Naive thymus-derived CD4-positive, alpha-beta T cell (primary cell): ENCODE results near the gene SLC36A1. TPM values are rescaled to one million over a fixed set of nuclear protein-coding genes. Genes with fewer than 3 reads are reported as not detected.

Experiments used
- ATAC-seq: fragments of 150-1000 bp; cut with Tn5 transposase; 2 replicates; pipeline ENCODE4 v1.10.0; 2021; ENCODE audit warnings: mild to moderate bottlenecking, moderate library complexity
- CTCF ChIA-PET: fragments of 350-600 bp; sonication (Branson Sonifier 250); formaldehyde crosslinking; loops from one replicate; lab custom pipeline; 2021; ENCODE audit warnings: antibody characterized with exemption; lab: Charles Lee
- POLR2A ChIA-PET: fragments of 350-600 bp; sonication (Branson Sonifier 250); formaldehyde crosslinking; loops from one replicate; lab custom pipeline; 2021; ENCODE audit warnings: antibody characterized with exemption, inconsistent platforms; lab: Charles Lee
- DNase-seq, 9 donors: peaks; one replicate each; pipeline versions ENCODE4 v3.0.0 to v3.0.0-alpha.2; 2020 to 2022; ENCODE audit warnings: mixed read lengths in 1 of 9
- H3K27ac ChIP-seq: one replicate; pipeline ENCODE4 v1.7.0; 2013; ENCODE audit warnings: mild to moderate bottlenecking, low read depth, low read length, moderate library complexity
- H3K27me3 ChIP-seq, 2 donors: one replicate each; pipeline ENCODE4 v1.7.0; 2013; ENCODE audit warnings: low read length in 2 of 2, mild to moderate bottlenecking in 2 of 2, moderate library complexity in 2 of 2; ENCODE audit not compliant: control insufficient read depth in 2 of 2, insufficient read depth in 2 of 2
- H3K36me3 ChIP-seq, 3 experiments: 1 replicate in 2 of 3; 2 replicates in 1 of 3; pipeline ENCODE4 v1.7.0; 2013; ENCODE audit warnings: low read length in 3 of 3, mild to moderate bottlenecking in 3 of 3, moderate library complexity in 1 of 3; ENCODE audit not compliant: insufficient read depth in 3 of 3, control insufficient read depth in 2 of 3
- H3K4me1 ChIP-seq, 2 donors: one replicate each; pipeline ENCODE4 v1.7.0; 2013; ENCODE audit warnings: low read length in 2 of 2, mild to moderate bottlenecking in 2 of 2, moderate library complexity in 1 of 2; ENCODE audit not compliant: control insufficient read depth in 2 of 2, insufficient read depth in 2 of 2
- H3K4me3 ChIP-seq: 2 replicates; pipeline ENCODE4 v1.7.0; 2013; ENCODE audit warnings: mild to moderate bottlenecking, low read length
- H3K9me3 ChIP-seq, 3 experiments: 1 replicate in 2 of 3; 2 replicates in 1 of 3; pipeline ENCODE4 v1.7.0; 2013; ENCODE audit warnings: low read length in 3 of 3; ENCODE audit not compliant: control insufficient read depth in 2 of 3
- H3K27ac Mint-ChIP-seq, 9 donors: one replicate each; pipeline ENCODE4 v1.8.0; 2020 to 2022; ENCODE audit warnings: mixed read lengths in 9 of 9, mild to moderate bottlenecking in 8 of 9, moderate library complexity in 5 of 9, inconsistent platforms in 2 of 9
- H3K27me3 Mint-ChIP-seq, 5 donors: one replicate each; pipeline ENCODE4 v1.8.0; 2021 to 2022; ENCODE audit warnings: mixed read lengths in 5 of 5, mild to moderate bottlenecking in 1 of 5
- H3K36me3 Mint-ChIP-seq, 5 donors: one replicate each; pipeline ENCODE4 v1.8.0; 2020 to 2022; ENCODE audit warnings: mixed read lengths in 5 of 5, mild to moderate bottlenecking in 3 of 5, inconsistent platforms in 1 of 5
- H3K4me1 Mint-ChIP-seq, 7 donors: one replicate each; pipeline ENCODE4 v1.8.0; 2020 to 2022; ENCODE audit warnings: mixed read lengths in 7 of 7, mild to moderate bottlenecking in 3 of 7, inconsistent platforms in 1 of 7
- H3K4me3 Mint-ChIP-seq, 10 donors: one replicate each; pipeline ENCODE4 v1.8.0; 2020 to 2022; ENCODE audit warnings: mild to moderate bottlenecking in 10 of 10, mixed read lengths in 10 of 10, moderate library complexity in 6 of 10, inconsistent platforms in 2 of 10
- H3K9me3 Mint-ChIP-seq, 11 donors: one replicate each; pipeline ENCODE4 v1.8.0; 2020 to 2022; ENCODE audit warnings: mixed read lengths in 11 of 11, mild to moderate bottlenecking in 4 of 11, inconsistent platforms in 1 of 11, moderate library complexity in 1 of 11
- intact Hi-C, 2 donors: fragments of 100-400 bp; cut with micrococcal nuclease; formaldehyde crosslinking; loops; one replicate each; pipeline ENCODE4 v1.15.1; 2023
- polyA plus RNA-seq, 2 donors: library from polyadenylated mRNA; unstranded; fragments of 300-500 nt; fragmentation: Illumina TruSeq; gene quantifications; one replicate each; pipeline ENCODE4 v1.2.3, GENCODE V29; 2021
- total RNA-seq, 6 experiments: library from RNA in 5 of 6; stranded (reverse) in 5 of 6; gene quantifications; 1 replicate in 5 of 6; 2 replicates in 1 of 6; pipeline ENCODE4 v1.2.3 and lab custom pipeline; 2021 to 2026

The SLC36A1 gene
- total and polyA plus RNA-seq, 7 experiments from 2014 or later = 0.45 to 16.6 (median 5.1) TPM

DNA sequence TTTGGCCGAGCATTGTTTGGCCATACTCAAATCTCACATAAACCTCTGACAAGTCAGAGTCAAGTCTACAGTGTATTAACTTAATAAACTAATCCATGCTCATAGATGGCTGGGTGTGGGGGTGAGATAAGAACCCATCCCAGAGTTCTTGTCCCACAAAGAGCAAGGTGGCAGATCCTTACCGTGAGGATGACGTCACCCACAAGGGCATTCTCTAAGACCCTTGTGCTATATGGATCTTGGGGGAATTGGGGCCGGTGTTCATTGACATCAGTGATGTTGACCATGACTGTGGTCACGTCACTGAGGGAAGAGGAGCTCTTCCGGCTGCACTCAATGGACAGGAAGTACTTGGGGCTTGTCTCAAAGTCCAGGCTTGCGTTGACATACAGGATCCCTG, 81.6 kb downstream of the SLC36A1 start:
- ChIA-PET POLR2A (no interaction called here), CTCF (no interaction called here)
- intact Hi-C loops = no loop called here

GRCh38 chr5:151531581-151531980, 84.2 kb downstream of the SLC36A1 start:
- ATAC-seq = no peak
- H3K27me3 ChIP-seq = no peaks in the 10 kb centered on the region
- POLR2A ChIA-PET = no interaction called here
- Mint-ChIP-seq H3K4me1 (no peaks in the 10 kb centered on the region), H3K27me3 (peaks cover 0 to 6% (median 0%) of the 10 kb centered on the region in 5 donors), H3K27ac (no peak overlapping the region), H3K9me3 (no peaks in the 10 kb centered on the region), H3K4me3 (no peak overlapping the region), H3K36me3 (no peaks in the 10 kb centered on the region)
- H3K4me1 ChIP-seq = no peaks in the 10 kb centered on the region
- CTCF ChIA-PET = no interaction called here
- H3K9me3 ChIP-seq = no peaks in the 10 kb centered on the region
- no peak overlapping the region for H3K27ac ChIP-seq
- DNase-seq = no peak
- intact Hi-C loops = no loop called here
- H3K4me3 ChIP-seq = no peak overlapping the region
- H3K36me3 ChIP-seq = no peaks in the 10 kb centered on the region

More for the DNA sequence above, 81.6 kb downstream of the SLC36A1 start:
- H3K4me3 ChIP-seq = no peak overlapping the region
- Mint-ChIP-seq H3K36me3 (no peaks in the 10 kb centered on the region), H3K27me3 (peaks cover 0 to 6% (median 0%) of the 10 kb centered on the region in 5 donors), H3K27ac (no peak overlapping the region), H3K4me1 (no peaks in the 10 kb centered on the region), H3K4me3 (no peak overlapping the region), H3K9me3 (no peaks in the 10 kb centered on the region)
- no peaks in the 10 kb centered on the region for H3K9me3 ChIP-seq
- no peak for ATAC-seq
- H3K36me3 ChIP-seq = no peaks in the 10 kb centered on the region
- no peaks in the 10 kb centered on the region for H3K4me1 ChIP-seq
- H3K27ac ChIP-seq = no peak overlapping the region
- H3K27me3 ChIP-seq = no peaks in the 10 kb centered on the region
- DNase-seq = no peak

DNA sequence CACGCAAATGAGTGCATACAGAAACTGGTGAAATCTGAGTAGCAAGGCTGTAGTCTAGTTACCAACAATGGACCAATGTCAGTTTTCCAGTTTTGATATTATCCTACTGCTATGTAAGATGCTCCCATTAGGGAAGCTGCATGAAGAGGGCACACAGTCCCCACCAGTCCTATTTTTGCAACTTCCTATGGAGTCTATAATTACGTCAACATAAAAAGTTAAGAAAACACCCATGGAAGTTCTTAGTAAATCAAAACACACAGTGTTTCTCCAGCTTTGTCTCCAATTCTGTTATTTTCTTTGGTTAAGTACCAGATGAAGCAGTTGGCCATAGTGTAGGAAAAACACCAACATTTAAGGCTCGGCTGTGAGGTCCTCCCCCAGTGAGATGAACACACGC, 85.0 kb downstream of the SLC36A1 start:
- ChIA-PET POLR2A (no interaction called here), CTCF (interaction anchor here (0.6 kb wide), 1 partner anchor 119 kb away, joined by 3 read pairs; no protein-coding TSS in a partner anchor)
- no peaks in the 10 kb centered on the region for H3K36me3 Mint-ChIP-seq
- Histone ChIP-seq H3K27me3 (no peaks in the 10 kb centered on the region), H3K4me3 (no peak overlapping the region), H3K27ac (no peak overlapping the region), H3K9me3 (no peaks in the 10 kb centered on the region), H3K4me1 (no peaks in the 10 kb centered on the region), H3K36me3 (no peaks in the 10 kb centered on the region)
- ATAC-seq = no peak
- H3K27me3 Mint-ChIP-seq = peaks cover 0 to 6% (median 0%) of the 10 kb centered on the region in 5 donors
- no peak overlapping the region for H3K4me3 Mint-ChIP-seq
- no peak for DNase-seq
- no peaks in the 10 kb centered on the region for H3K4me1 Mint-ChIP-seq
- no peak overlapping the region for H3K27ac Mint-ChIP-seq
- intact Hi-C loops = no loop called here
- no peaks in the 10 kb centered on the region for H3K9me3 Mint-ChIP-seq

DNA sequence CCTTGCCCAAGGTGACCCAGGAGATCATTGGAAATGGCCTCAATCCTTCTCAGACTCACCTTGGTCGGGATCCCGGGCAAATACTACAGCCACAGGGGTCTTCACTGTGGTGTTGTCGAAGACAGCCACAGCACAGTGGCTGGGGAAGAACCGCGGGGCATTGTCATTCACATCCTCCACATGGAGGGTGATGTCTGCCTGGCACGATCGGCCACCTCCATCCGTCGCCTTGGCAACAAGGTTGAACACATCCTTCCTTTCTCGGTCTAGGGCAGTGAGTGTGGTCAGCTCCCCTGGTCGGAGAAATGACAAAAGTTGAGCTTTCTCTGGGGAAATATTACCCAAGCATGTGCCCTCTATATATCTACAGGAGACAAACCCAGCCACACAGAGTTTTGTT, 86.9 kb downstream of the SLC36A1 start:
- no peak for DNase-seq
- ATAC-seq = no peak
- Mint-ChIP-seq H3K27ac (no peak overlapping the region), H3K36me3 (no peaks in the 10 kb centered on the region), H3K27me3 (peaks cover 0 to 6% (median 0%) of the 10 kb centered on the region in 5 donors), H3K4me1 (peaks cover 0 to 7% (median 0%) of the 10 kb centered on the region in 7 donors), H3K4me3 (no peak overlapping the region), H3K9me3 (no peaks in the 10 kb centered on the region)
- Histone ChIP-seq H3K9me3 (no peaks in the 10 kb centered on the region), H3K4me3 (no peak overlapping the region), H3K27ac (no peak overlapping the region), H3K4me1 (no peaks in the 10 kb centered on the region), H3K27me3 (no peaks in the 10 kb centered on the region), H3K36me3 (no peaks in the 10 kb centered on the region)
- ChIA-PET POLR2A (no interaction called here), CTCF (no interaction called here)
- intact Hi-C loops = no loop called here

GRCh38 chr5:151537044-151537443, 89.6 kb downstream of the SLC36A1 start:
- Histone ChIP-seq H3K27ac (no peak overlapping the region), H3K4me1 (no peaks in the 10 kb centered on the region), H3K36me3 (no peaks in the 10 kb centered on the region), H3K27me3 (no peaks in the 10 kb centered on the region), H3K9me3 (no peaks in the 10 kb centered on the region), H3K4me3 (no peak overlapping the region)
- Mint-ChIP-seq H3K36me3 (no peaks in the 10 kb centered on the region), H3K4me3 (no peak overlapping the region), H3K4me1 (peaks cover 0 to 7% (median 0%) of the 10 kb centered on the region in 7 donors), H3K27me3 (peaks cover 0 to 9% (median 0%) of the 10 kb centered on the region in 5 donors), H3K27ac (no peak overlapping the region), H3K9me3 (no peaks in the 10 kb centered on the region)
- POLR2A ChIA-PET = no interaction called here
- ATAC-seq = no peak
- intact Hi-C loops = no loop called here
- DNase-seq = no peak
- CTCF ChIA-PET = no interaction called here

- no peaks in the 10 kb centered on the region for H3K36me3 ChIP-seq
- no peak overlapping the region for H3K27ac Mint-ChIP-seq
- H3K27me3 ChIP-seq = no peaks in the 10 kb centered on the region
- ChIA-PET CTCF (no interaction called here), POLR2A (no interaction called here)
- peaks cover 0 to 4% (median 0%) of the 10 kb centered on the region in 5 donors for H3K36me3 Mint-ChIP-seq
- no peak overlapping the region for H3K4me3 Mint-ChIP-seq
- peaks cover 0 to 7% (median 0%) of the 10 kb centered on the region in 7 donors for H3K4me1 Mint-ChIP-seq
- DNase-seq = no peak
- ATAC-seq = no peak
- H3K4me3 ChIP-seq = no peak overlapping the region
- peaks cover 0 to 5% (median 0%) of the 10 kb centered on the region in 5 donors for H3K27me3 Mint-ChIP-seq
- H3K9me3 Mint-ChIP-seq = peaks cover 0 to 1% (median 0%) of the 10 kb centered on the region in 11 donors
- intact Hi-C loops = no loop called here
- H3K4me1 ChIP-seq = no peaks in the 10 kb centered on the region
- no peak overlapping the region for H3K27ac ChIP-seq
- no peaks in the 10 kb centered on the region for H3K9me3 ChIP-seq
Observed at GRCh38 chr5:151541571-151541970, 94.2 kb downstream of the SLC36A1 start.
